ENCODE measurements around the gene POLD4. TPM values are rescaled to one million over a fixed set of nuclear protein-coding genes. Genes with fewer than 3 reads are reported as not detected.

Gene POLD4
- total and polyA plus RNA-seq, 2 donors (not counting 3 experiments of a cell fraction or from before 2014, with no cell fraction given): 50.1 to 204 TPM

DNA sequence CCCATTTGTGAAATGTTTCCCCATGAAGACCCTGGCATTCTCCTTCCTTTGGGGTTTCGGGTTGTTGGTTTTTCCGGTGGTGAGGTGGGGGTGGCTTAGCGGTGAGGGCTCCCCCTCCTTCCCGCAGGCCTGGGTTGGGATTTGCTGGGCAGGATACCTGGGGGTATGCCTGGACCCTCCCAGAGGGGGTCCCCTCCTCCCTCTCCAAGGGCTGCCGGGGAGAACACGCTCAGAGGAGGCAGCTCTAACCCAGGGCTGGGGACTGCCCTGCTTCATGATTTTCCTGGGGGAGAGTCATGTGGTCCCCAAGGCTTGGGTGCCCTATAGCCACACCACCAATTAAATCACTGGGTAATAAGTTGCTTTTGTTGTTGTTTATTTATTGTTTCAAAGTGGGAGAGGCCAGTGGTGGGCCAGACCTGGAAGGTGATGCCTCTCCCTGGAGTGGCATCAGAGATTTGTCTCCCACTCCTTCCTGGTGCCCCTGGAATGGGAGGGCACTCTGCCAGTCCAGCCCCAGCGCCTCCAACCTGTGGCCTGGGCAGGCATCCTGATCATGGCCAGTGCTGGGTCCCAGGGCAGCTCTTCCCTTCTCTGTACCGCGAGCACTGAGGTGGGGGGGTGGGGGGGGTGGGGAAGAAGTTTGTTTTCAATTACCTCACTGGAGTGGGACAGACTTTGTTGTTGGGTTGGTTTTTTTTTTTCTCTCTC, 21.4 kb upstream of the POLD4 start:
- Histone ChIP-seq H3K36me3 (ENCODE audit: control insufficient read depth in 2 of 2, extremely low read depth in 1 of 2, insufficient read depth in 2 of 2, low read length in 2 of 2) (no peaks in the 10 kb centered on the region), H3K4me3 (replicated peaks in 1 of 3; ENCODE audit: insufficient read depth in 1 of 3, low read depth in 1 of 3, low read length in 3 of 3) (no peak overlapping the region), H3K9me3 (replicated peaks; ENCODE audit: control insufficient read depth, insufficient read depth, low read length) (no peaks in the 10 kb centered on the region), H3K4me1 (ENCODE audit: control insufficient read depth, extremely low read depth, insufficient read depth, low read length) (peaks cover 30% of the 10 kb centered on the region), H3K27ac (ENCODE audit: insufficient read depth, low read depth, low read length) (peak overlapping the region; percentile 33), H3K9me1 (replicated peaks; ENCODE audit: control insufficient read depth, extremely low read depth, insufficient read depth, low read length) (no peaks in the 10 kb centered on the region), H4K20me1 (replicated peaks; ENCODE audit: control insufficient read depth, extremely low read depth, insufficient read depth, low read length) (no peaks in the 10 kb centered on the region), H3K4me2 (ENCODE audit: insufficient read depth, low read length) (no peak overlapping the region), H3K27me3 (ENCODE audit: control insufficient read depth in 2 of 2, insufficient read depth in 2 of 2, low read length in 2 of 2) (peaks cover 0 to 3% of the 10 kb centered on the region in 2 experiments), H3K9ac (replicated peaks; ENCODE audit: extremely low read depth, insufficient read depth, low read length) (peak overlapping the region; percentile 1), H3K79me2 (ENCODE audit: control insufficient read depth, insufficient read depth, low read length) (peaks cover 14% of the 10 kb centered on the region), H2AFZ (ENCODE audit: low read depth, low read length) (peak overlapping the region; percentile 30)
- FAIRE-seq (no peak), DNase-seq (ENCODE audit: low read depth, low spot score) (no peak)
- intact Hi-C loops (cut with micrococcal nuclease) (loop anchor here (1.0 kb wide), 2 partner anchors 17 to 86 kb away; no protein-coding TSS in a partner anchor), dilution Hi-C loops (cut with MboI; ENCODE audit: extremely low pct_ligation_motif_present, low sequenced_read_pairs) (no loop called here)
- TF ChIP-seq POLR2A (IDR thresholded peaks at IDR 0.05; ENCODE audit: low read depth, low read length) (no peak), GATA2 (IDR thresholded peaks at IDR 0.05; ENCODE audit: insufficient read depth, insufficient read length, low read depth, low read length) (no peak), JUN (IDR thresholded peaks at IDR 0.05; ENCODE audit: borderline replicate concordance, insufficient read depth, insufficient read length, low read depth) (no peak), FOS (IDR thresholded peaks at IDR 0.05; ENCODE audit: borderline replicate concordance, insufficient read depth, low read length) (no peak), MYC (IDR thresholded peaks at IDR 0.05; ENCODE audit: low read depth, low read length) (no peak), EZH2 (IDR thresholded peaks at IDR 0.05; ENCODE audit: borderline replicate concordance, low read depth, low read length, severe bottlenecking) (no peak), POLR2AphosphoS5 (IDR thresholded peaks at IDR 0.05; ENCODE audit: insufficient read depth, low read depth, low read length) (no peak)
- TF ChIP-seq, protein P1, sequence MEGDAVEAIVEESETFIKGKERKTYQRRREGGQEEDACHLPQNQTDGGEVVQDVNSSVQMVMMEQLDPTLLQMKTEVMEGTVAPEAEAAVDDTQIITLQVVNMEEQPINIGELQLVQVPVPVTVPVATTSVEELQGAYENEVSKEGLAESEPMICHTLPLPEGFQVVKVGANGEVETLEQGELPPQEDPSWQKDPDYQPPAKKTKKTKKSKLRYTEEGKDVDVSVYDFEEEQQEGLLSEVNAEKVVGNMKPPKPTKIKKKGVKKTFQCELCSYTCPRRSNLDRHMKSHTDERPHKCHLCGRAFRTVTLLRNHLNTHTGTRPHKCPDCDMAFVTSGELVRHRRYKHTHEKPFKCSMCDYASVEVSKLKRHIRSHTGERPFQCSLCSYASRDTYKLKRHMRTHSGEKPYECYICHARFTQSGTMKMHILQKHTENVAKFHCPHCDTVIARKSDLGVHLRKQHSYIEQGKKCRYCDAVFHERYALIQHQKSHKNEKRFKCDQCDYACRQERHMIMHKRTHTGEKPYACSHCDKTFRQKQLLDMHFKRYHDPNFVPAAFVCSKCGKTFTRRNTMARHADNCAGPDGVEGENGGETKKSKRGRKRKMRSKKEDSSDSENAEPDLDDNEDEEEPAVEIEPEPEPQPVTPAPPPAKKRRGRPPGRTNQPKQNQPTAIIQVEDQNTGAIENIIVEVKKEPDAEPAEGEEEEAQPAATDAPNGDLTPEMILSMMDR (IDR thresholded peaks at IDR 0.05; ENCODE audit: extremely low read depth in 1 of 2, insufficient read depth in 1 of 2, low read depth in 1 of 2, low read length in 2 of 2): no peak
- TF ChIP-seq, protein P2, sequence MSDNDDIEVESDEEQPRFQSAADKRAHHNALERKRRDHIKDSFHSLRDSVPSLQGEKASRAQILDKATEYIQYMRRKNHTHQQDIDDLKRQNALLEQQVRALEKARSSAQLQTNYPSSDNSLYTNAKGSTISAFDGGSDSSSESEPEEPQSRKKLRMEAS (IDR thresholded peaks at IDR 0.05; ENCODE audit: insufficient read depth, insufficient read length): no peak
- ChIA-PET POLR2A (interaction anchor here (0.7 to 1.4 kb wide), 3 partner anchors 17 to 207 kb away, joined by 3 to 12 read pairs (median 4); no protein-coding TSS in a partner anchor), CTCF (interaction anchor here (0.7 to 19.7 kb wide), 15 partner anchors 6 to 294 kb away, joined by 3 to 1051 read pairs (median 5); partner anchors contain the start of genes GSTP1, POLD4, PPP1CA and RAD9A)
- BruUV-seq (replicated peaks): no TSS peak
